ENCODE data around the gene EIF5. TPM values are rescaled to one million over a fixed set of nuclear protein-coding genes. Genes with fewer than 3 reads are reported as not detected.

EIF5 gene
- total RNA-seq, 1 donor from 2014 or later = 256 TPM

- no peaks in the 10 kb centered on the region for H3K36me3 Mint-ChIP-seq
- H3K9me3 Mint-ChIP-seq = no peaks in the 10 kb centered on the region
- DNase-seq (ENCODE audit: low spot score in 2 of 2, unreplicated experiment in 2 of 2) = no peak
- no peaks in the 10 kb centered on the region for H3K4me1 Mint-ChIP-seq
- no peak overlapping the region for H3K27ac Mint-ChIP-seq
- TF ChIP-seq, protein P1, sequence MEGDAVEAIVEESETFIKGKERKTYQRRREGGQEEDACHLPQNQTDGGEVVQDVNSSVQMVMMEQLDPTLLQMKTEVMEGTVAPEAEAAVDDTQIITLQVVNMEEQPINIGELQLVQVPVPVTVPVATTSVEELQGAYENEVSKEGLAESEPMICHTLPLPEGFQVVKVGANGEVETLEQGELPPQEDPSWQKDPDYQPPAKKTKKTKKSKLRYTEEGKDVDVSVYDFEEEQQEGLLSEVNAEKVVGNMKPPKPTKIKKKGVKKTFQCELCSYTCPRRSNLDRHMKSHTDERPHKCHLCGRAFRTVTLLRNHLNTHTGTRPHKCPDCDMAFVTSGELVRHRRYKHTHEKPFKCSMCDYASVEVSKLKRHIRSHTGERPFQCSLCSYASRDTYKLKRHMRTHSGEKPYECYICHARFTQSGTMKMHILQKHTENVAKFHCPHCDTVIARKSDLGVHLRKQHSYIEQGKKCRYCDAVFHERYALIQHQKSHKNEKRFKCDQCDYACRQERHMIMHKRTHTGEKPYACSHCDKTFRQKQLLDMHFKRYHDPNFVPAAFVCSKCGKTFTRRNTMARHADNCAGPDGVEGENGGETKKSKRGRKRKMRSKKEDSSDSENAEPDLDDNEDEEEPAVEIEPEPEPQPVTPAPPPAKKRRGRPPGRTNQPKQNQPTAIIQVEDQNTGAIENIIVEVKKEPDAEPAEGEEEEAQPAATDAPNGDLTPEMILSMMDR (IDR thresholded peaks at IDR 0.05; ENCODE audit: unreplicated experiment) = no peak
- H3K27me3 Mint-ChIP-seq (ENCODE audit: low read depth) = no peaks in the 10 kb centered on the region
- no peak overlapping the region for H3K4me3 Mint-ChIP-seq
Measured at GRCh38 chr14:103315941-103316340, 18.1 kb upstream of the EIF5 start.

GRCh38 chr14:103316721-103317121, 17.3 kb upstream of the EIF5 start:
- H3K36me3 Mint-ChIP-seq = no peaks in the 10 kb centered on the region
- H3K4me3 Mint-ChIP-seq = no peak overlapping the region
- H3K27ac Mint-ChIP-seq = no peak overlapping the region
- TF ChIP-seq, protein P1 (IDR thresholded peaks at IDR 0.05; ENCODE audit: unreplicated experiment) = no peak
- DNase-seq (ENCODE audit: low spot score in 2 of 2, unreplicated experiment in 2 of 2) = no peak
- H3K27me3 Mint-ChIP-seq (ENCODE audit: low read depth) = no peaks in the 10 kb centered on the region
- H3K9me3 Mint-ChIP-seq = no peaks in the 10 kb centered on the region
- no peaks in the 10 kb centered on the region for H3K4me1 Mint-ChIP-seq

- H3K9me3 Mint-ChIP-seq = no peaks in the 10 kb centered on the region
- H3K27ac Mint-ChIP-seq = no peak overlapping the region
- peaks cover 2% of the 10 kb centered on the region for H3K27me3 Mint-ChIP-seq (ENCODE audit: low read depth)
- no peak for DNase-seq (ENCODE audit: low spot score in 2 of 2, unreplicated experiment in 2 of 2)
- TF ChIP-seq, protein P1 (IDR thresholded peaks at IDR 0.05; ENCODE audit: unreplicated experiment) = no peak
- no peaks in the 10 kb centered on the region for H3K36me3 Mint-ChIP-seq
- no peak overlapping the region for H3K4me3 Mint-ChIP-seq
- H3K4me1 Mint-ChIP-seq = no peaks in the 10 kb centered on the region
Measured at GRCh38 chr14:103317251-103317650, 16.8 kb upstream of the EIF5 start.

DNA sequence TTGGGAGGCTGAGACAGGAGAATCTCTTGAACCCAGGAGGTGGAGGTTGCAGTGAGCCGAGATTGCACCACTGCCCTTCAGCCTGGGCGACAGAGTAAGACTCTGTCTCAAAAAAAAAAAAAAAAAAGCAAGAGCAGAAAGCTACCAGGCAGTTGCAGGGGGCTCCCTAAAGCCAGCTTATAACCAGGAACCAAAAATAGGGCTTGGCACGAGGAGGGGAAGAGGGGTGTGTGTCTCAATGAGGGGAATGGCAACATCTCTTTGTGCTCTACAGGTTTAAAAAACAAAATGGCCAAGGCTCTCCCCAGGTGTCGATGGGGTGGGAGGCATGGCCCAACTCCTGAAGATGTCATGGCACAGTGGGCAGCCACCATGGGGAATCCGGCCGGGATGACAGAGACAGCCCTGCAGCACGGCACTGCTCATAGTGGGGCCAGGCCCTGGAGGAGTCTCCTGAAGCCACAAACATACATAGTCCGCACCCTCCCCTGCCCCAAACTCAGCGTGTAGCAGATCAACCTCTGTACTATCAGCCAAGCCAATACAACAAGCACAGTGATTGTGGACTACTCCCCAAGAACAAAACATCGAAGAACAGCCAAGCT, 16.0 kb upstream of the EIF5 start:
- Mint-ChIP-seq H3K9me3 (no peaks in the 10 kb centered on the region), H3K27ac (no peak overlapping the region), H3K4me1 (no peaks in the 10 kb centered on the region), H3K27me3 (ENCODE audit: low read depth) (peaks cover 3% of the 10 kb centered on the region), H3K36me3 (no peaks in the 10 kb centered on the region), H3K4me3 (no peak overlapping the region)
- DNase-seq (ENCODE audit: low spot score in 2 of 2, unreplicated experiment in 2 of 2) = no peak
- TF ChIP-seq, protein P1 (IDR thresholded peaks at IDR 0.05; ENCODE audit: unreplicated experiment) = no peak

- Mint-ChIP-seq H3K36me3 (no peaks in the 10 kb centered on the region), H3K4me1 (no peaks in the 10 kb centered on the region), H3K9me3 (no peaks in the 10 kb centered on the region), H3K27ac (no peak overlapping the region), H3K4me3 (no peak overlapping the region), H3K27me3 (ENCODE audit: low read depth) (peaks cover 3% of the 10 kb centered on the region)
- no peak for DNase-seq (ENCODE audit: low spot score in 2 of 2, unreplicated experiment in 2 of 2)
- TF ChIP-seq, protein P1 (IDR thresholded peaks at IDR 0.05; ENCODE audit: unreplicated experiment) = no peak
Measured at GRCh38 chr14:103318750-103319419, 15.2 kb upstream of the EIF5 start.
